Measurements from ENCODE around the gene PARD6G.
"Not testable (repeated sequence)": the region's sequence is repeated elsewhere in the genome, so short reads cannot be mapped to it uniquely, and the experiment has no call there.

PARD6G gene

GRCh38 chr18:80249217-80250093 is 2.1 kb upstream of the PARD6G start:
- no peaks in the 10 kb centered on the region for H3K9me3 ChIP-seq (ENCODE audit: low read length)
- H3K36me3 ChIP-seq (ENCODE audit: insufficient read depth, low read length): no peaks in the 10 kb centered on the region
- H3K27me3 ChIP-seq (ENCODE audit: control insufficient read depth in 1 of 2, insufficient read depth in 2 of 2, low read length in 2 of 2): no peaks in the 10 kb centered on the region
- no peak overlapping the region for H3K4me3 ChIP-seq (ENCODE audit: low read depth in 1 of 2, low read length in 2 of 2)
- H3K9ac ChIP-seq (ENCODE audit: low read length): no peak overlapping the region
- no peak overlapping the region for H3K27ac ChIP-seq (ENCODE audit: low read depth, low read length)
- peaks cover 4% of the 10 kb centered on the region for H3K4me1 ChIP-seq (ENCODE audit: insufficient read depth, low read length)

- Histone ChIP-seq H3K27ac (ENCODE audit: low read depth, low read length) (peak overlapping the region; percentile 79), H3K4me3 (ENCODE audit: low read depth in 1 of 2, low read length in 2 of 2) (peak overlapping the region; percentile 64 to 72), H3K36me3 (ENCODE audit: insufficient read depth, low read length) (no peaks in the 10 kb centered on the region), H3K9me3 (ENCODE audit: low read length) (no peaks in the 10 kb centered on the region), H3K9ac (ENCODE audit: low read length) (no peak overlapping the region), H3K27me3 (ENCODE audit: control insufficient read depth in 1 of 2, insufficient read depth in 2 of 2, low read length in 2 of 2) (no peaks in the 10 kb centered on the region), H3K4me1 (ENCODE audit: insufficient read depth, low read length) (peaks cover 4% of the 10 kb centered on the region)
Observed at GRCh38 chr18:80246445-80247392, 595 bp downstream of the PARD6G start.

- H3K4me1 ChIP-seq (ENCODE audit: insufficient read depth, low read length): peaks cover 4% of the 10 kb centered on the region
- peak overlapping the region; percentile 5 to 54 for H3K4me3 ChIP-seq (ENCODE audit: low read depth in 1 of 2, low read length in 2 of 2)
- H3K27ac ChIP-seq (ENCODE audit: low read depth, low read length): peak overlapping the region; percentile 41
- H3K27me3 ChIP-seq (ENCODE audit: control insufficient read depth in 1 of 2, insufficient read depth in 2 of 2, low read length in 2 of 2): no peaks in the 10 kb centered on the region
- no peak overlapping the region for H3K9ac ChIP-seq (ENCODE audit: low read length)
- H3K9me3 ChIP-seq (ENCODE audit: low read length): no peaks in the 10 kb centered on the region
- H3K36me3 ChIP-seq (ENCODE audit: insufficient read depth, low read length): no peaks in the 10 kb centered on the region
Observed at GRCh38 chr18:80245781-80246444, 1.4 kb downstream of the PARD6G start.

DNA sequence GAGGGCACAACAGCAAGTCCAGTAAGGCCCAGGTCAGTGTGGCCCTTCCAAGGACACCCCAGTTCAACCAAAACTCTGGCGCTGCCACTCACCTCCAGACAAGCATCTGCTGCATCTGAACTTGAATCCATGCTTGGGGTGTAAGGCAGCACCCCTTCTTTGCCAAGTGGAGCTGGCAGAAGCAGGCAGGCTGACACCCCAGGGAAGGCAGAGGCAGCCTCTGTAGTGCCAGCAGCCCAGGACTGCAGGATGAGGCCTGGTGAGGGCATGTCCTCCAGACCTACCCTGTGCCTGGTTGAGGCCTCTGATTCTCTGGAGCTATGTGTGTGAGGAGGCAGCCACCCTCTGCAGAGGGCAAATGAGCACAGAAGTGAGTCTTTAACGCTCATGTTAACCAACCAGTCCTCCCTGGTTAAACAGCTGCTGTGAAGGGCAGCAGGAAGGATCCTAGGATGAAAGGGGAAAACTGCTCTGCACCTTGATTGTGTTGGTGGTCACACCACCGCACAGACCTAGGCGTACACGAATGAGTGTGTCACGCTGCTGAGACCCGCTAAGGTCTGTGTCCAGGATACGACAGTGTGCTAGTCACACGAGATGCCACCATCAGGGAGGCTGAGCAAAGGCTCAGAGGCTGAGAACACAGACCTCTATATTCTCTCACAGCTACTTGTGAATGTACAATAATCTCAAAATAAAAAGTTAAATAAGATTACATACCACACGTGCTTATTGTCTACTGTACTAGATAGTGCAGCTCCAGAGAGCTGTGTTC is 2.2 kb downstream of the PARD6G start:
- no peaks in the 10 kb centered on the region for H3K36me3 ChIP-seq (ENCODE audit: insufficient read depth, low read length)
- no peak overlapping the region for H3K4me3 ChIP-seq (ENCODE audit: low read depth in 1 of 2, low read length in 2 of 2)
- peaks cover 4% of the 10 kb centered on the region for H3K4me1 ChIP-seq (ENCODE audit: insufficient read depth, low read length)
- H3K9me3 ChIP-seq (ENCODE audit: low read length): no peaks in the 10 kb centered on the region
- no peaks in the 10 kb centered on the region for H3K27me3 ChIP-seq (ENCODE audit: control insufficient read depth in 1 of 2, insufficient read depth in 2 of 2, low read length in 2 of 2)
- H3K9ac ChIP-seq (ENCODE audit: low read length): no peak overlapping the region
- H3K27ac ChIP-seq (ENCODE audit: low read depth, low read length): no peak overlapping the region

DNA sequence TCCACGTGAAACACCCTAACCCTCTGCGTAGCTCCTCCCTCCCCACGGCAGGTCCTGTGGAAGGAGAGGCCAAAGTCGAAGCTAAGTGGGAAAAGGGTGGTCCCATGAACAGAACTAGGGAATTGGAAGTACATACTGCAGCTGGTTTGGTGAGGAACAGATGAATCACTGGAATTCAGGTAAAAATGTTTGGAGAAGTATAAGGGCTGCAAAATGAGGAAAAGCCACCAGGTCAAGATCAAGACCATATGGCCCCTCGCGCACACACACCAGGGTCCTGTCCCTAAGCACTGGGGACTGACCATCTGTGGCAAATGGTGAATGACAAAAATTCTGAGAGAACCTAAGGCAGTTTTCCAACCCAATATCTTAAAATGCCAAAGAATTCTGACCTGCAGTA is 3.1 kb downstream of the PARD6G start:
- H3K9me3 ChIP-seq (ENCODE audit: low read length): no peaks in the 10 kb centered on the region
- H3K36me3 ChIP-seq (ENCODE audit: insufficient read depth, low read length): no peaks in the 10 kb centered on the region
- peaks cover 4% of the 10 kb centered on the region for H3K4me1 ChIP-seq (ENCODE audit: insufficient read depth, low read length)
- H3K27ac ChIP-seq (ENCODE audit: low read depth, low read length): no peak overlapping the region
- H3K9ac ChIP-seq (ENCODE audit: low read length): no peak overlapping the region
- no peak overlapping the region for H3K4me3 ChIP-seq (ENCODE audit: low read depth in 1 of 2, low read length in 2 of 2)
- H3K27me3 ChIP-seq (ENCODE audit: control insufficient read depth in 1 of 2, insufficient read depth in 2 of 2, low read length in 2 of 2): no peaks in the 10 kb centered on the region

GRCh38 chr18:80243204-80243603 is 4.1 kb downstream of the PARD6G start:
- H3K9ac ChIP-seq (ENCODE audit: low read length): no peak overlapping the region

GRCh38 chr18:80241919-80242777 is 5.2 kb downstream of the PARD6G start:
- no peaks in the 10 kb centered on the region for H3K9me3 ChIP-seq (ENCODE audit: low read length)
- H3K27ac ChIP-seq (ENCODE audit: low read depth, low read length): no peak overlapping the region
- H3K27me3 ChIP-seq (ENCODE audit: control insufficient read depth in 1 of 2, insufficient read depth in 2 of 2, low read length in 2 of 2): no peaks in the 10 kb centered on the region
- no peak overlapping the region for H3K9ac ChIP-seq (ENCODE audit: low read length)
- H3K4me1 ChIP-seq (ENCODE audit: insufficient read depth, low read length): no peaks in the 10 kb centered on the region
- H3K4me3 ChIP-seq (ENCODE audit: low read depth in 1 of 2, low read length in 2 of 2): no peak overlapping the region
- H3K36me3 ChIP-seq (ENCODE audit: insufficient read depth, low read length): no peaks in the 10 kb centered on the region

More at GRCh38 chr18:80243204-80243603, 4.1 kb downstream of the PARD6G start:
- Histone ChIP-seq H3K9me3 (ENCODE audit: low read length) (no peaks in the 10 kb centered on the region), H3K4me3 (ENCODE audit: low read depth in 1 of 2, low read length in 2 of 2) (no peak overlapping the region), H3K27ac (ENCODE audit: low read depth, low read length) (no peak overlapping the region), H3K27me3 (ENCODE audit: control insufficient read depth in 1 of 2, insufficient read depth in 2 of 2, low read length in 2 of 2) (no peaks in the 10 kb centered on the region), H3K36me3 (ENCODE audit: insufficient read depth, low read length) (no peaks in the 10 kb centered on the region), H3K4me1 (ENCODE audit: insufficient read depth, low read length) (peaks cover 4% of the 10 kb centered on the region)

DNA sequence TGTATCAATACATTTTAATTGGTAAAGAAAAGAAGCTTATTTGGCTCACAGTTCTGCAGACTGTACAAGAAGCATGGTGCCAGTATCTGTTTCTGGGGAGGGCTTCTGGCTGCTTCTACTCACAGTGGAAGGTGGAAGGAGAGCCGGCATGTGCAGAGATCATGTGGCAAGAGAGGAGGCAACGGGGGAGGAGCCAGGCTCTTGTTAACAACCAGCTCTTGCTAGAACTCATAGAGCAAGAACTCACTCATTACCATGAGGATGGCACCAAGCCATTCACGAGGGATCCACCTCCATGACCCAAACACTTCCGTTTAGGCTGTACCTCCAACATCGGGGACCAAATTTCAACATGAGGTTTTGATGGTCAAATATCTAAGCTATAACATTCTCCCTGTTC is 7.5 kb downstream of the PARD6G start:
- Histone ChIP-seq H3K9ac (ENCODE audit: low read length) (no peak overlapping the region), H3K27ac (ENCODE audit: low read depth, low read length) (no peak overlapping the region), H3K9me3 (ENCODE audit: low read length) (no peaks in the 10 kb centered on the region), H3K27me3 (ENCODE audit: control insufficient read depth in 1 of 2, insufficient read depth in 2 of 2, low read length in 2 of 2) (no peaks in the 10 kb centered on the region), H3K4me1 (ENCODE audit: insufficient read depth, low read length) (no peaks in the 10 kb centered on the region), H3K4me3 (ENCODE audit: low read depth in 1 of 2, low read length in 2 of 2) (no peak overlapping the region), H3K36me3 (ENCODE audit: insufficient read depth, low read length) (no peaks in the 10 kb centered on the region)

DNA sequence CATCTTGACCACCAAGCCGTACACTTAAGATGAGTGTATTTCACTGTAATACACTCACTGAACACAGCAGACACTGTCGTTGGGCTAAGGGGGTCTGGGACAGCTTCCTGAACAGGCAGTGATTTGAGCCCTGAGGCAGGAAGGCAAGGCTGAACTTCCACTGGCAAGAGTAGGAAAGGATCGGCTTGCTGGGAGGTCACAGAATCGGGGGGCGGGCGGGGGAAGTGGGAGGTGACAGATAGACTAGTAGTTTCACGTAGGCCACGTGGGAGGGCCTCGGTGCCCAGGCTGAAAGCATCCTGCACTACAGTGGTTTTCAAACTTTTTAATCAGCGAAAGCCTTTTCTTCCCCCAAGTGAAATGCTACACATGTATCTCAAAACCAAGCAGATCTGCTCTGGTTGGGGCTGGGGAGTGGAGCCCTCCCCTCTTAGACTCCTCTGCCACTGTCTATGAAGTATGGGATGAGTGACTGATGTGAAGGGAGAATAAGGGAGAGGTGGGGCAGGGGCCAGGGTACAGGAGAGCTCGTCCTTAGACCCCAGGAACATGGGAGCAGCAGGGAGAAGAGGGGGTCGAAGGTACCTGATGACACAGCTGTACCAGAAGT is 8.6 kb downstream of the PARD6G start:
- Histone ChIP-seq H3K27me3 (ENCODE audit: control insufficient read depth in 1 of 2, insufficient read depth in 2 of 2, low read length in 2 of 2) (no peaks in the 10 kb centered on the region), H3K4me1 (ENCODE audit: insufficient read depth, low read length) (no peaks in the 10 kb centered on the region), H3K9me3 (ENCODE audit: low read length) (no peaks in the 10 kb centered on the region), H3K27ac (ENCODE audit: low read depth, low read length) (no peak overlapping the region), H3K36me3 (ENCODE audit: insufficient read depth, low read length) (no peaks in the 10 kb centered on the region), H3K9ac (ENCODE audit: low read length) (no peak overlapping the region), H3K4me3 (ENCODE audit: low read depth in 1 of 2, low read length in 2 of 2) (no peak overlapping the region)

DNA sequence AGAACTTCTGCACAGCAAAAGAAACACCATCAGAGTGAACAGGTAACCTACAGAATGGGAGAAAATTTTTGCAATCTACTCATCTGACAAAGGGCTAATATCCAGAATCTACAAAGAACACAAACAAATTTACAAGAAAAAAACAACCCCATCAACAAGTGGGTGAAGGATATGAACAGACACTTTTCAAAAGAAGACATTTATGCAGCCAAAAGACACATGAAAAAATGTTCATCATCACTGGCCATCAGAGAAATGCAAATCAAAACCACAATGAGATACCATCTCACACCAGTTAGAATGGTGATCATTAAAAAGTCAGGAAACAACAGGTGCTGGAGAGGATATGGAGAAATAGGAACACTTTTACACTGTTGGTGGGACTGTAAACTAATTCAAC is 9.8 kb downstream of the PARD6G start:
- not testable (repeated sequence) for H3K4me1 ChIP-seq (ENCODE audit: insufficient read depth, low read length); H3K4me3 ChIP-seq (ENCODE audit: low read depth in 1 of 2, low read length in 2 of 2); H3K9ac ChIP-seq (ENCODE audit: low read length); H3K36me3 ChIP-seq (ENCODE audit: insufficient read depth, low read length); H3K27ac ChIP-seq (ENCODE audit: low read depth, low read length); H3K9me3 ChIP-seq (ENCODE audit: low read length); H3K27me3 ChIP-seq (ENCODE audit: control insufficient read depth in 1 of 2, insufficient read depth in 2 of 2, low read length in 2 of 2)

Measured in muscle layer of colon (tissue), 2 donors.